HG03135 (cell line): ENCODE data around the gene PSEN2.
A peak's percentile ranks its signal among the peaks of the same experiment; 100 is the strongest.

Source experiments
- ATAC-seq: cut with Tn5 transposase; IDR thresholded peaks from one replicate; pipeline ENCODE4 v1.9.1; 2021; ENCODE audit warnings: mild to moderate bottlenecking, moderate library complexity; ENCODE audit not compliant: unreplicated experiment

PSEN2 gene

GRCh38 chr1:226864311-226864710 is 6.1 kb upstream of the PSEN2 start:
- no peak for ATAC-seq

GRCh38 chr1:226865590-226865989 is 4.8 kb upstream of the PSEN2 start:
- no peak for ATAC-seq

- ATAC-seq, result no peak
Measured at GRCh38 chr1:226867461-226868054, 2.9 kb upstream of the PSEN2 start.

- ATAC-seq, result no peak
Measured at GRCh38 chr1:226868726-226869125, 1.7 kb upstream of the PSEN2 start.

GRCh38 chr1:226870026-226870400 is 403 bp upstream of the PSEN2 start:
- no peak for ATAC-seq

- ATAC-seq, result no peak
Measured at GRCh38 chr1:226871636-226872327, 1.4 kb downstream of the PSEN2 start.

GRCh38 chr1:226872437-226872836 is 2.0 kb downstream of the PSEN2 start:
- ATAC-seq, result no peak

- ATAC-seq, result no peak
Measured at GRCh38 chr1:226873771-226874578, 3.6 kb downstream of the PSEN2 start.

GRCh38 chr1:226874579-226875425 is 4.4 kb downstream of the PSEN2 start:
- ATAC-seq, result no peak

- ATAC-seq, result no peak
Measured at GRCh38 chr1:226875641-226876295, 5.4 kb downstream of the PSEN2 start.

- ATAC-seq, result no peak
Measured at GRCh38 chr1:226877669-226878068, 7.3 kb downstream of the PSEN2 start.

- ATAC-seq, result no peak
Measured at GRCh38 chr1:226880372-226881287, 10.2 kb downstream of the PSEN2 start.

GRCh38 chr1:226881515-226882185 is 11.2 kb downstream of the PSEN2 start:
- no peak for ATAC-seq

GRCh38 chr1:226882187-226882586 is 11.8 kb downstream of the PSEN2 start:
- no peak for ATAC-seq

GRCh38 chr1:226882631-226883409 is 12.4 kb downstream of the PSEN2 start:
- peak; percentile 94 for ATAC-seq

- ATAC-seq, result no peak
Measured at GRCh38 chr1:226883630-226884029, 13.2 kb downstream of the PSEN2 start.

- ATAC-seq, result no peak
Measured at GRCh38 chr1:226884116-226884625, 13.8 kb downstream of the PSEN2 start.
